Left renal cortex interstitium (tissue), 4 donors: ENCODE results near the gene KPNA3. TPM values are rescaled to one million over a fixed set of nuclear protein-coding genes. Genes with fewer than 3 reads are reported as not detected.
"Not testable (repeated sequence)": the region's sequence is repeated elsewhere in the genome, so short reads cannot be mapped to it uniquely, and the experiment has no call there.

Source experiments
- DNase-seq, 4 donors: peaks; one replicate each; pipeline ENCODE4 v3.0.0-alpha.2; 2013; ENCODE audit warnings: low read depth in 4 of 4, low spot score in 2 of 4, missing footprints in 1 of 4
- polyA plus RNA-seq, 4 donors: library from polyadenylated mRNA; unstranded; fragments of 120-200 nt; gene quantifications; one replicate each; pipeline ENCODE4 v1.2.1, GENCODE V29; 2013; ENCODE audit not compliant: insufficient read length in 4 of 4

KPNA3 gene
- polyA plus RNA-seq: 10 to 100 TPM; 26.7 to 36.3 (median 34.8) TPM

- DNase-seq: peak; percentile 91 to 96 (median 94)
These were observed at the start of gene KPNA3 for GRCh38 chr13:49792550-49793324. KPNA3 (minus strand) TSS chr13:49792682; CDS start chr13:49792506, 176 bp downstream.

- DNase-seq: no peak
These were observed 49.5 kb upstream of the KPNA3 start for GRCh38 chr13:49841964-49842363.

- DNase-seq: no peak
These were observed 48.2 kb upstream of the KPNA3 start for GRCh38 chr13:49840675-49841074.

- DNase-seq: no peak
These were observed 47.8 kb upstream of the KPNA3 start for GRCh38 chr13:49840266-49840665.

GRCh38 chr13:49838989-49839388 is 46.5 kb upstream of the KPNA3 start:
- no peak for DNase-seq

- no peak for DNase-seq
These were observed 44.0 kb upstream of the KPNA3 start for GRCh38 chr13:49836516-49836915.

GRCh38 chr13:49833402-49833801 is 40.9 kb upstream of the KPNA3 start:
- no peak for DNase-seq

- DNase-seq: no peak
These were observed 39.0 kb upstream of the KPNA3 start for GRCh38 chr13:49831455-49831854.

- no peak for DNase-seq
These were observed 38.2 kb upstream of the KPNA3 start for GRCh38 chr13:49830721-49831120.

- no peak for DNase-seq
These were observed 37.2 kb upstream of the KPNA3 start for GRCh38 chr13:49829715-49830114.

GRCh38 chr13:49828453-49828852 is 36.0 kb upstream of the KPNA3 start:
- no peak for DNase-seq

GRCh38 chr13:49827891-49828290 is 35.4 kb upstream of the KPNA3 start:
- DNase-seq: no peak

- no peak for DNase-seq
These were observed 34.9 kb upstream of the KPNA3 start for GRCh38 chr13:49827336-49827735.

- DNase-seq: no peak
These were observed 28.9 kb upstream of the KPNA3 start for GRCh38 chr13:49821216-49822009.

- DNase-seq: no peak
These were observed 28.2 kb upstream of the KPNA3 start for GRCh38 chr13:49820591-49821215.

- DNase-seq: not testable (repeated sequence)
These were observed 23.6 kb upstream of the KPNA3 start for GRCh38 chr13:49816047-49816446.

GRCh38 chr13:49814551-49815270 is 22.2 kb upstream of the KPNA3 start:
- no peak for DNase-seq

- no peak for DNase-seq
These were observed 20.3 kb upstream of the KPNA3 start for GRCh38 chr13:49812812-49813211.

- no peak for DNase-seq
These were observed 19.0 kb upstream of the KPNA3 start for GRCh38 chr13:49811527-49811908.
